Karpas-422 (cell line): ENCODE measurements around the gene WIPF3. TPM values are rescaled to one million over a fixed set of nuclear protein-coding genes. Genes with fewer than 3 reads are reported as not detected.

ENCODE experiments used
- DNase-seq: peaks from one replicate; pipeline ENCODE4 v3.0.0-alpha.2; 2015
- H2AFZ ChIP-seq: fragments of 200-600 bp; sonication (generic); 2 replicates; pipeline ENCODE4 v1.6.1; 2014; ENCODE audit warnings: antibody characterized with exemption, low read length, mixed read lengths
- H3K27ac ChIP-seq: fragments of 200-600 bp; sonication (generic); 2 replicates; pipeline ENCODE4 v1.5.1; 2014; ENCODE audit warnings: mild to moderate bottlenecking, low read length, moderate library complexity
- H3K27me3 ChIP-seq: fragments of 200-600 bp; sonication (generic); 2 replicates; pipeline ENCODE4 v1.6.1; 2014; ENCODE audit warnings: low read length, mixed read lengths
- H3K36me3 ChIP-seq: fragments of 200-600 bp; sonication (generic); 2 replicates; pipeline ENCODE4 v1.6.1; 2014; ENCODE audit warnings: low read length, mixed read lengths; ENCODE audit not compliant: insufficient read depth
- H3K4me1 ChIP-seq: fragments of 200-600 bp; sonication (generic); 2 replicates; pipeline ENCODE4 v1.6.1; 2014; ENCODE audit warnings: mild to moderate bottlenecking, low read length, mixed read lengths
- H3K4me2 ChIP-seq: fragments of 200-600 bp; sonication (generic); 2 replicates; pipeline ENCODE4 v1.6.1; 2014; ENCODE audit warnings: low read length, low read depth, mild to moderate bottlenecking; ENCODE audit not compliant: poor library complexity, severe bottlenecking
- H3K4me3 ChIP-seq: fragments of 200-600 bp; sonication (generic); 2 replicates; pipeline ENCODE4 v1.5.1; 2014; ENCODE audit warnings: mild to moderate bottlenecking, antibody characterized with exemption, low read length, mixed read lengths
- H3K79me2 ChIP-seq: fragments of 200-600 bp; sonication (generic); 2 replicates; pipeline ENCODE4 v1.6.1; 2014; ENCODE audit warnings: mild to moderate bottlenecking, low read length, mixed read lengths
- H3K9ac ChIP-seq: fragments of 200-600 bp; sonication (generic); 2 replicates; pipeline ENCODE4 v1.6.0; 2014; ENCODE audit warnings: low read length
- H3K9me2 ChIP-seq: fragments of 200-600 bp; sonication (generic), shearing (Covaris generic); replicated peaks from 2 replicates; pipeline ENCODE4 v1.6.0; 2014; ENCODE audit warnings: mild to moderate bottlenecking, low read length, moderate library complexity; ENCODE audit not compliant: insufficient read depth
- H3K9me3 ChIP-seq: fragments of 300-700, 200-600 bp; sonication (generic); 2 replicates; pipeline ENCODE4 v1.6.1; 2014; ENCODE audit warnings: low read length, mixed read lengths
- H4K20me1 ChIP-seq: fragments of 200-600 bp; sonication (generic); 2 replicates; pipeline ENCODE4 v1.6.1; 2014; ENCODE audit warnings: mild to moderate bottlenecking, antibody characterized with exemption, low read length, low read depth; ENCODE audit not compliant: insufficient read depth
- total RNA-seq: library from RNA; depleted of rRNA; stranded (reverse); fragments of >200 nt; shearing (Covaris generic); gene quantifications from 2 replicates; pipeline ENCODE4 v1.2.3, GENCODE V29; 2014; ENCODE audit warnings: low replicate concordance

WIPF3 gene
- total RNA-seq, 1 experiment from 2014 or later = not detected

DNA sequence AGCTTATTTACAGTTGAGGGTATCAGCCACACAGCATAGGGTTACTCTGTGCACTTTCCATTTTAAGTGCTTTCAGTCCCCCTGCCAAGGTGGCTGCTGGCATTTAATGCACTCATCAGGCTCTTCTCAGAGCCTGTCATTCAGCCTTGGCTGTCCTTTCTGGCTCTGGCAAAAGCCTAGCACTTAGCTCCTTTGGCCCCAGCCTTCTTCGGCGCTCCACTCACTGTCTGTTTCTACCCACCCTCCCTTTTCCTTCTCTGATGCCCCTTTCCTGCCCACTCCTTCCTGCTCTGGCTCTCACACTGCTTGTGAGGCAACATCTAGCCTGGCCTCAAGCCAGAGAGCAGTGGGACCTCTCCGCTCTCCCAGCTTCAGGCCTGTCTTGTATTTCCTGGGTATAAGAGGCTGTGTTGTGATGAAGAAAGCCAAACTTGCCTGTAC lies 60.2 kb downstream of the WIPF3 start:
- H3K9ac ChIP-seq = no peak overlapping the region
- H3K36me3 ChIP-seq = no peaks in the 10 kb centered on the region
- no peaks in the 10 kb centered on the region for H3K9me3 ChIP-seq
- no peaks in the 10 kb centered on the region for H3K9me2 ChIP-seq
- no peak overlapping the region for H3K4me3 ChIP-seq
- no peaks in the 10 kb centered on the region for H4K20me1 ChIP-seq
- H3K27me3 ChIP-seq = no peaks in the 10 kb centered on the region
- H3K4me1 ChIP-seq = no peaks in the 10 kb centered on the region
- H3K4me2 ChIP-seq = no peak overlapping the region
- no peak for DNase-seq
- no peak overlapping the region for H2AFZ ChIP-seq
- no peaks in the 10 kb centered on the region for H3K79me2 ChIP-seq
- no peak overlapping the region for H3K27ac ChIP-seq

DNA sequence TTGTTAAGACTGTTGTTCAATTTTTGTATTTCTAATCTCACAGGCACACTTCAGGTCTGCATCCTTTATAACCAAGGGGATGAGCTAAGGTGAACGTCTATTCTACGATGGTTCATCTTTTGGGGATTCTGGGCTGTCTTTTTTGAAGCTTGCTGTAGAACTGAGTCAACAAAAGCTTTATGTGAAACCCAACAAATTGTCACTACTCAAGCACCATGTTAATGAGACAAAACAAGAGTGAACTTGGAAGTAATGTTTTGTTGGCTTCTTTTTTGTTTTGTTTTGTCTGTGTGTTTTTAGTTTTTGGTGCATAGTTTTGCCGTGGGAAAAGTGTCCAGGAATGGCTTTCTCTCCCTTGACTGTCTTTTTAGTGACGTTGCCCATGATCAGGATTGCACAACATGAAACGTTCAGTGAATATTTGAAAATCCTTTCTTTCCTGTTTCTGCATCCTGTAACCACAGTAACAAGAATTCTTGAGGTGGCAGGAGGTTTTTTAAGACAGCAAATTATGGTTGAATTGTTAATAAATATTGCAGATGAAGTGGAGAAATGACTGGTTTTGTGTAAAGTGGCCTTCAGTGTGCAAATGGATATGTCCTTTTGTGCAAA lies 65.6 kb downstream of the WIPF3 start:
- Histone ChIP-seq H3K4me2 (no peak overlapping the region), H4K20me1 (no peaks in the 10 kb centered on the region)

DNA sequence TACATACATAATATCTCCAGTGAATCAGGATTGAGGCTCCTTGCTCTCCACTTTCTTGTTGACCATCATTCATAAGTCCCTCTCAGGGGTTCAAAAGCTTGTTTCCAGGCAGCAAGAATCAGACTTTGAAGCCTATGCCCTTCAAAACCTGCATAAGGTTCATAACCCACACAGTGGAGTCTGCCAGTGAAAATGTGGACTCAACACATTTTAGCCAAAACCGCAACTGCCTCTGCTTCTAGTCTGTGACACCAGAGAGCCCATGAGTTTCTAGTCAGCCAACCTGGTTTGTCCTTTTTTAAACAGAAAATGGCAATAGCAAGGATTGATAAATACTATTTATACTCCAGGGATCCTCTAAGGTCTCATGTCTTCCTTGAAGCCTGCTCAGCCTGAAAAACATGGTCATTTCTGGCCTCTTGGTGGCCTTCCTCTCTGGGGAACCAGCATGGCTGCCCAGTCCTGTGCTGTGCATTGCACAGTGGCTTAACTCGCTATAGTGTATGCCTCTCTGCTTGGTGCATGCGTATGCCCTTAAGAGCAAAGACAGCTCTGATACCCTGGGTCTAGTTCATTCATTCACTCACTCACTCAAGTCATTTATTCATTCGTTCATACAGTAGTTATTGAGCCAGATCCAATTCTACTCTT lies 67.5 kb downstream of the WIPF3 start:
- Histone ChIP-seq H3K4me1 (peaks cover 3% of the 10 kb centered on the region), H3K79me2 (no peaks in the 10 kb centered on the region), H3K4me3 (no peak overlapping the region), H4K20me1 (no peaks in the 10 kb centered on the region), H3K4me2 (no peak overlapping the region), H3K9me2 (no peaks in the 10 kb centered on the region), H3K9me3 (no peaks in the 10 kb centered on the region), H3K27ac (no peak overlapping the region), H3K27me3 (no peaks in the 10 kb centered on the region), H2AFZ (no peak overlapping the region), H3K9ac (no peak overlapping the region), H3K36me3 (no peaks in the 10 kb centered on the region)
- no peak for DNase-seq

More for the DNA sequence above, 65.6 kb downstream of the WIPF3 start:
- no peak overlapping the region for H2AFZ ChIP-seq
- no peak for DNase-seq
- no peak overlapping the region for H3K9ac ChIP-seq
- H3K27ac ChIP-seq = no peak overlapping the region
- no peaks in the 10 kb centered on the region for H3K36me3 ChIP-seq
- H3K27me3 ChIP-seq = no peaks in the 10 kb centered on the region
- H3K4me1 ChIP-seq = no peaks in the 10 kb centered on the region; the same call in 1 of the 2 replicates
- no peak overlapping the region for H3K4me3 ChIP-seq
- H3K79me2 ChIP-seq = no peaks in the 10 kb centered on the region
- no peaks in the 10 kb centered on the region for H3K9me3 ChIP-seq
- H3K9me2 ChIP-seq = no peaks in the 10 kb centered on the region

DNA sequence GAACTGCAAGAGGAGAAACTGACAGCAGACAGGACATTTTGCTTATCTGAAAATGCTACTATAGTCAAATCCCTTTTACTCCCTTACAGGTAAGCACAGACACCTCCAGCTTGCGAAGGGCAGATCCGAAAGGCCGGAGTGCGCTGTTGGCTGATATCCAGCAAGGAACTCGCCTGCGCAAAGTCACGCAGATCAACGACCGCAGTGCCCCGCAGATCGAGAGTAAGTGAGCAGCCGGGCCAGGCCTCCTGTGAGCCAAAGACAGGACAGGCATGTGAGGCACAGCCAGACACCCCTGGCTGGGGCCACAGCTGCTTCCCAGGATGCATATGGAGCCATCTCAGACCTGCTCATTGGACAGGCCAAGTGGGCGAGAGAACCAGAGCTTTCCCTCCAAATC lies 69.4 kb downstream of the WIPF3 start:
- Histone ChIP-seq H3K9me2 (no peaks in the 10 kb centered on the region), H3K79me2 (no peaks in the 10 kb centered on the region), H3K27me3 (no peaks in the 10 kb centered on the region), H3K4me2 (no peak overlapping the region), H2AFZ (no peak overlapping the region), H3K36me3 (no peaks in the 10 kb centered on the region), H3K9ac (no peak overlapping the region), H3K4me3 (no peak overlapping the region), H4K20me1 (no peaks in the 10 kb centered on the region), H3K4me1 (peaks cover 3% of the 10 kb centered on the region), H3K9me3 (no peaks in the 10 kb centered on the region), H3K27ac (no peak overlapping the region)
- no peak for DNase-seq

DNA sequence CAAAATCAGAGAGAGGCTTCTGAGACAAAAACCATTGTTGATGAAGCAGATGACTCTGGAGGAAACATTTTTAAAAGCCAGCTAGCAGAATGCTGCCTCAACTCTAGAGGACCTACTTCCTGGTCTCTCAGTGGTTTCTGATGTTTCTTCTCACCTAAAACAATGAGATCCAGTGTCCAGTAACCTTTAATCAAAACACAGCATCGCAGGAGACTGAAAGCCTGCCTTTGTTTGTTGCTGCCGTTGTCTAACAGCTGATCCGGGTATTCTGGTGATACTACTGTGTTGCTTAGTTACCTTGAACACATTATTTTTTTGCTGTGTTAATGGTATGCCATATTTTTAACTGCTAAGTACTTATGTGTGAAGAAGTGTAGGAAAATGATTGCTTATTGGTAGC lies 70.9 kb downstream of the WIPF3 start:
- H3K27me3 ChIP-seq = no peaks in the 10 kb centered on the region
- H3K4me3 ChIP-seq = no peak overlapping the region
- H3K79me2 ChIP-seq = no peaks in the 10 kb centered on the region

DNA sequence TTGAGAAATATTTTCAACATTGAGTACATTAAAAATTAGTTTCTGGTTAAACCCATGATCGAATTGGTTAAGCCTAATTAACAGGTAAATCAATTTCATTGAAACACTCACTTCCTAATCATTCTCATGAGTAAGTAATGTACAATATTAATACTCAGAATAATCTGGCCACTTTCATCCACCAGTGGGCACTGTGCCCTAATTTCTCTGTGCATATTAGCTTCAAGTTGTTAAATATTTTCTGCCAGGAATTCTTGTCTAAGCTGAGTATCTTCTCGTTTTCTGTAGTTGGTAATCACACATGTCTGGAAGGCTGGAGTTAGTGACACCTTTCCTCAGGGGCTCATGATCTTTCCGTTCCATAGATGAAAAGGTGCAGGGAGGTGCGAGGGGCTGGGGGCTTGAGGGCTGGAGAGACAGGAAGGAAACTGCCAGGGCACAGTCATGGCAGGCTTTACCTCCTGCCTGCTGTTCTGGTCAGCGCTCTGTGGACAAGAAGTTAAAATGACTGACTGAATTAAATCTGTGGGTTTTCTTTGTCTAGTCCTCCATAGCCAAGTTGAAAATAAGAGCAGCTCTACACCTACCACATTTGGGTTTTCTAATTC lies 71.9 kb downstream of the WIPF3 start:
- H3K4me2 ChIP-seq = peak overlapping the region; percentile 53
- peak overlapping the region; percentile 39; the same call in 1 of the 2 replicates for H2AFZ ChIP-seq
- no peaks in the 10 kb centered on the region for H3K9me2 ChIP-seq

More for the DNA sequence above, 70.9 kb downstream of the WIPF3 start:
- no peaks in the 10 kb centered on the region for H3K36me3 ChIP-seq
- H3K4me2 ChIP-seq = no peak overlapping the region
- no peak overlapping the region for H3K27ac ChIP-seq
- H3K9ac ChIP-seq = no peak overlapping the region
- no peak for DNase-seq
- H3K9me3 ChIP-seq = no peaks in the 10 kb centered on the region
- H3K4me1 ChIP-seq = peaks cover 3% of the 10 kb centered on the region
- no peaks in the 10 kb centered on the region for H4K20me1 ChIP-seq
- no peak overlapping the region for H2AFZ ChIP-seq
- H3K9me2 ChIP-seq = no peaks in the 10 kb centered on the region

DNA sequence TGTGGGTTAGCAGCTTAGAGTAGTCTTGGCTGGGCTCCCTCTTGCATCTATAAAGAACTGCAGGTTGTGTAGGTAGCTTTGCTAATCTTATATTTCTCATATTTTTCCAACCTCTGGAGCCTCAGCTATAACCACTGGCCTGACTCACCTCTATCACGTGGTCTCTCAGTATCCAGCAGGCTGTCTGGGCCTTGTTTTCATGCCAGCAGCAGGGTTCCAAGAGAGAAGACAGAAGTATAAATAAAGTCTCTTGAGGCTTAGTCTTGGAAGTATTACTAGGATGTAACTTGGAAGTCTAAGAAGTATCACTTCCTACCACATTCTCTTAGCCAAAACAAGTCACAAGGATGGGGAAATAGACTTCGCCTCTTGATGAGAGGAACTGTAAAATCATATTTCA lies 73.3 kb downstream of the WIPF3 start:
- no peaks in the 10 kb centered on the region for H3K9me2 ChIP-seq
- no peak overlapping the region for H2AFZ ChIP-seq
- no peaks in the 10 kb centered on the region for H3K9me3 ChIP-seq

More for the DNA sequence above, 71.9 kb downstream of the WIPF3 start:
- peaks cover 3% of the 10 kb centered on the region; the same call in 1 of the 2 replicates for H3K4me1 ChIP-seq
- no peak overlapping the region for H3K4me3 ChIP-seq
- no peaks in the 10 kb centered on the region for H3K27me3 ChIP-seq
- H3K36me3 ChIP-seq = no peaks in the 10 kb centered on the region
- H3K9me3 ChIP-seq = no peaks in the 10 kb centered on the region
- no peaks in the 10 kb centered on the region for H3K79me2 ChIP-seq
- H3K27ac ChIP-seq = no peak overlapping the region
- no peaks in the 10 kb centered on the region for H4K20me1 ChIP-seq
- DNase-seq = peak; percentile 85
- H3K9ac ChIP-seq = peak overlapping the region; percentile 21; the same call in 1 of the 2 replicates

DNA sequence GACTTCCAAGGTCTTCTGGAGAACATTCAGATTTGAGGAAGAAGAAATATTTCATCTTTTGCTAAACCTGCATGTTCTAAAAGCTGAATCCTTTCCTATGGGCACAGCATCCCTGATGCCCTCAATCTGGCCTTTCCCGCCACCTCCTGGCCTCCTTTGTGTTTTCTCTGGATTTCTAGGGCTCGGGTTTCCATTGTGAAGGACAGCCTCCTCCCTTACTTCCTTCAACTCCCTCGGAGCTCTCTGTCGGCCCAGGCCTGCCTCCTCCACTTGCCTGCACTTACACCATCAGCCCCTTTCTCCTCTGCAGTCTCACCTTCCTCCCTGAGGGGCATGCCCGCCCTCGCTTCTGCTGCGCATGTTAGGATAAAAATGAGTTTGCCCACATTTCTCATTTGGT lies 75.4 kb downstream of the WIPF3 start:
- Histone ChIP-seq H3K9me2 (no peaks in the 10 kb centered on the region), H4K20me1 (no peaks in the 10 kb centered on the region), H2AFZ (no peak overlapping the region), H3K4me1 (peaks cover 3% of the 10 kb centered on the region; the same call in 1 of the 2 replicates), H3K9ac (no peak overlapping the region), H3K36me3 (no peaks in the 10 kb centered on the region), H3K9me3 (no peaks in the 10 kb centered on the region), H3K27ac (no peak overlapping the region), H3K27me3 (no peaks in the 10 kb centered on the region), H3K4me2 (no peak overlapping the region), H3K79me2 (no peaks in the 10 kb centered on the region), H3K4me3 (no peak overlapping the region)
- no peak for DNase-seq

More for the DNA sequence above, 73.3 kb downstream of the WIPF3 start:
- no peaks in the 10 kb centered on the region for H3K79me2 ChIP-seq
- H3K27me3 ChIP-seq = no peaks in the 10 kb centered on the region
- H3K4me1 ChIP-seq = peaks cover 3% of the 10 kb centered on the region; the same call in 1 of the 2 replicates
- H3K36me3 ChIP-seq = no peaks in the 10 kb centered on the region
- H4K20me1 ChIP-seq = no peaks in the 10 kb centered on the region
- H3K4me2 ChIP-seq = no peak overlapping the region
- H3K9ac ChIP-seq = no peak overlapping the region
- no peak overlapping the region for H3K27ac ChIP-seq
- no peak for DNase-seq
- no peak overlapping the region for H3K4me3 ChIP-seq
